Thoracic aorta (tissue), 2 donors: ENCODE measurements around the gene TRIM46. TPM values are rescaled to one million over a fixed set of nuclear protein-coding genes. Genes with fewer than 3 reads are reported as not detected.

ENCODE experiments used
- ATAC-seq: fragments of 150-250 bp; one replicate; pipeline ENCODE4 v1.8.0; 2017; ENCODE audit warnings: low read depth; ENCODE audit not compliant: insufficient number of reproducible peaks, low FRiP score
- DNase-seq: peaks from one replicate; pipeline ENCODE4 v3.0.0-alpha.2; 2020; ENCODE audit warnings: low spot score
- H3K27ac ChIP-seq, 2 donors: fragments of 200-600 bp; sonication (generic); 1 replicate in 1 of 2; 2 replicates in 1 of 2; pipeline ENCODE4 v1.5.1; 2016; ENCODE audit warnings: mild to moderate bottlenecking in 2 of 2, moderate library complexity in 2 of 2
- H3K27me3 ChIP-seq: fragments of 200-600 bp; sonication (generic); replicated peaks from 2 replicates; pipeline ENCODE4 v1.6.0; 2016; ENCODE audit warnings: mild to moderate bottlenecking; ENCODE audit not compliant: insufficient read depth
- H3K36me3 ChIP-seq: fragments of 200-600 bp; sonication (generic); one replicate; pipeline ENCODE4 v1.5.1; 2016
- H3K4me1 ChIP-seq, 2 donors: fragments of 200-600 bp; sonication (generic); 1 replicate in 1 of 2; 2 replicates in 1 of 2; pipeline versions ENCODE4 v1.5.1 to v1.6.0; 2016; ENCODE audit warnings: low read depth in 2 of 2, mild to moderate bottlenecking in 1 of 2; ENCODE audit not compliant: control insufficient read depth in 1 of 2
- H3K4me3 ChIP-seq: fragments of 200-600 bp; sonication (generic); 2 replicates; pipeline ENCODE4 v1.5.1; 2016; ENCODE audit warnings: mild to moderate bottlenecking
- H3K9me3 ChIP-seq: fragments of 200-600 bp; sonication (generic); 2 replicates; pipeline ENCODE4 v1.5.1; 2016
- total RNA-seq, 2 donors: library from RNA; depleted of rRNA; stranded (reverse); fragments of >200 nt; gene quantifications; one replicate each; pipeline versions ENCODE4 v1.1.0 to v1.2.3, GENCODE V29; 2016
- TF ChIP-seq, protein P1 (sequence below): fragments of 200-600 bp; sonication (generic); IDR thresholded peaks from one replicate; pipeline ENCODE4 v1.5.1; 2019; ENCODE audit warnings: antibody characterized with exemption

Gene TRIM46
- total RNA-seq, 2 donors from 2014 or later: 2.7 to 5.8 TPM

- ATAC-seq (no peak), DNase-seq (no peak)
- Histone ChIP-seq H3K4me3 (no peak overlapping the region), H3K27me3 (no peaks in the 10 kb centered on the region), H3K27ac (no peak overlapping the region), H3K9me3 (no peaks in the 10 kb centered on the region), H3K36me3 (peaks cover 7% of the 10 kb centered on the region), H3K4me1 (peaks cover 6 to 31% of the 10 kb centered on the region in 2 donors)
- TF ChIP-seq, protein P1, sequence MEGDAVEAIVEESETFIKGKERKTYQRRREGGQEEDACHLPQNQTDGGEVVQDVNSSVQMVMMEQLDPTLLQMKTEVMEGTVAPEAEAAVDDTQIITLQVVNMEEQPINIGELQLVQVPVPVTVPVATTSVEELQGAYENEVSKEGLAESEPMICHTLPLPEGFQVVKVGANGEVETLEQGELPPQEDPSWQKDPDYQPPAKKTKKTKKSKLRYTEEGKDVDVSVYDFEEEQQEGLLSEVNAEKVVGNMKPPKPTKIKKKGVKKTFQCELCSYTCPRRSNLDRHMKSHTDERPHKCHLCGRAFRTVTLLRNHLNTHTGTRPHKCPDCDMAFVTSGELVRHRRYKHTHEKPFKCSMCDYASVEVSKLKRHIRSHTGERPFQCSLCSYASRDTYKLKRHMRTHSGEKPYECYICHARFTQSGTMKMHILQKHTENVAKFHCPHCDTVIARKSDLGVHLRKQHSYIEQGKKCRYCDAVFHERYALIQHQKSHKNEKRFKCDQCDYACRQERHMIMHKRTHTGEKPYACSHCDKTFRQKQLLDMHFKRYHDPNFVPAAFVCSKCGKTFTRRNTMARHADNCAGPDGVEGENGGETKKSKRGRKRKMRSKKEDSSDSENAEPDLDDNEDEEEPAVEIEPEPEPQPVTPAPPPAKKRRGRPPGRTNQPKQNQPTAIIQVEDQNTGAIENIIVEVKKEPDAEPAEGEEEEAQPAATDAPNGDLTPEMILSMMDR: no peak
These were observed 2.8 kb upstream of the TRIM46 start for GRCh38 chr1:155170806-155171205.

DNA sequence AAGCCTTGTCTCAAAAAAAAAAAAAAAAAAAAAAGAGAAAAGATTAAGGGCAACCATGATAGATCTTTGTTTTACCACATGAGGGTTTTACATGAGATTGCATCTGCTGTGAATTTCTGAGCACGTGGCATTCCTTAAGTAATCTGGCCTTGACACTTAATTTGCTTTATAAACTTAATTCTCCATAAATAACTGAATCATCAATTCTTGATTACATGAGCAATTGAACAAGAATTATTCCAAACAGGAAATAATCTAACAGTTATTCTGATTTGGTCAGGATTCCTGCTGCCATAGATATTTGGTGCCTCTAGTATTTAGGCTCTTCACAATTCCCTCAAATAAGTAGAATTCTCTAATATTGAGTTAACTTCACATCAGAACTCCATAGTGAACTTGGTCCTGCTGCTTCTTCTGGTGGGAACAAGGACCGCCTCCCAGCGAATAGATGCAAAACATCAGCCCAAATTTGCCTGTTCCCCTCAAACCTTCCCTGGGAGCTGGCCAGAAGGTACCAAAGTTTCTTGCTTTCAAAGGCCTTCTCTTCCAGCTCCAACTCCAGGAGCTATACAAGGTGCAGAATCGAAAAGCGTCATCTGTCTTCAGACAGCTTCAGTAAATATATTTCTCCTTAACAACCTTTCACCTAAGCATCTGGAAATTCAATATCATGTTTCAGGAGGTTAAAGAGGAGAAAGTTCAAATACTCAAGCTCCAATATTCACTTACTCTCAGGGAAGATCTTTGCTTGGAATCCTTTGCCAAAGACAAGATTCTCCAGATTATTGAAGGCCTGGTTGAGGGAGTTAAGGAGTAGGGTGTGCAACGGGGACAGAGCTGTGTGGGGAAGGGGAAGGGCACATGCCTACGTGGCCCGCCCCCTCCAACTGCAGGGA lies 1.6 kb upstream of the TRIM46 start:
- TF ChIP-seq, protein P1: no peak
- peak overlapping the region; percentile 82 to 91 for H3K27ac ChIP-seq
- DNase-seq: no peak
- no peaks in the 10 kb centered on the region for H3K27me3 ChIP-seq
- ATAC-seq: no peak
- H3K36me3 ChIP-seq: peaks cover 7% of the 10 kb centered on the region
- H3K9me3 ChIP-seq: no peaks in the 10 kb centered on the region
- peak overlapping the region; percentile 78 for H3K4me3 ChIP-seq
- peaks cover 10 to 35% of the 10 kb centered on the region in 2 donors for H3K4me1 ChIP-seq

- Histone ChIP-seq H3K27ac (peak within 1 kb of the TSS; percentile 82 to 91), H3K36me3 (peaks cover 7% of the 10 kb centered on the region), H3K4me3 (peak within 1 kb of the TSS; percentile 78), H3K9me3 (no peaks in the 10 kb centered on the region), H3K4me1 (peaks cover 8 to 33% of the 10 kb centered on the region in 2 donors), H3K27me3 (no peaks in the 10 kb centered on the region)
- peak; percentile 79 for DNase-seq
- TF ChIP-seq, protein P1: peak; percentile 86
- peak; percentile 84 for ATAC-seq
These were observed 744 bp upstream of the TRIM46 start, which contains the start of gene KRTCAP2 for GRCh38 chr1:155172732-155173477. TSS of gene KRTCAP2 (minus strand) at chr1:155173304. CDS start at chr1:155173224, 80 bp downstream.

GRCh38 chr1:155174324-155175280 lies 953 bp downstream of the TRIM46 start:
- no peaks in the 10 kb centered on the region for H3K9me3 ChIP-seq
- peak overlapping the region; percentile 78 for H3K4me3 ChIP-seq
- H3K27ac ChIP-seq: peak overlapping the region; percentile 10 to 22
- peaks cover 2% of the 10 kb centered on the region for H3K36me3 ChIP-seq
- TF ChIP-seq, protein P1: no peak
- DNase-seq (no peak), ATAC-seq (no peak)
- peaks cover 8 to 32% of the 10 kb centered on the region in 2 donors for H3K4me1 ChIP-seq
- no peaks in the 10 kb centered on the region for H3K27me3 ChIP-seq
